K562 (cell line): ENCODE measurements around the gene SPTBN2. TPM values are rescaled to one million over a fixed set of nuclear protein-coding genes. Genes with fewer than 3 reads are reported as not detected.

Experiments used
- CCAR2 ChIP-seq: fragments of 200-400 bp; formaldehyde crosslinking; IDR thresholded peaks from 2 replicates; pipeline ENCODE4 v1.6.1; 2017; ENCODE audit warnings: mild to moderate bottlenecking, low read depth, low read length
- CSDE1 ChIP-seq, 2 experiments: fragments of 450-650 bp; IDR thresholded peaks; 2 replicates each; pipeline ENCODE4 v1.6.1; 2016; ENCODE audit warnings: mild to moderate bottlenecking in 1 of 2
- HCFC1 ChIP-seq: IDR thresholded peaks from 2 replicates; pipeline ENCODE4 v1.6.1; 2012; ENCODE audit warnings: low read depth, low read length, improper control_type of control experiment
- HDAC2 ChIP-seq: fragments of 450-650 bp; IDR thresholded peaks from 2 replicates; pipeline ENCODE4 v1.6.1; 2016; ENCODE audit warnings: mild to moderate bottlenecking
- HDAC8 ChIP-seq: fragments of 450-650 bp; IDR thresholded peaks from 2 replicates; pipeline ENCODE4 v1.6.1; 2016; ENCODE audit warnings: mild to moderate bottlenecking, missing genetic modification characterization, moderate library complexity, missing compliant biosample characterization
- KLF10 ChIP-seq: fragments of 250-450 bp; sonication (Bioruptor Pico); IDR thresholded peaks from 2 replicates; pipeline ENCODE4 v1.6.1; 2021; ENCODE audit warnings: matching md5 sums
- MAX ChIP-seq: sonication (generic); formaldehyde crosslinking; IDR thresholded peaks from 2 replicates; pipeline ENCODE4 v1.9.0; 2022; ENCODE audit warnings: mild to moderate bottlenecking, missing genetic modification reagents
- MEIS2 ChIP-seq: fragments of 450-650 bp; IDR thresholded peaks from 2 replicates; pipeline ENCODE4 v1.6.1; 2014; ENCODE audit warnings: mild to moderate bottlenecking; ENCODE audit not compliant: partially characterized antibody
- MTA1 ChIP-seq: fragments of 450-650 bp; IDR thresholded peaks from 2 replicates; pipeline ENCODE4 v1.6.1; 2017; ENCODE audit warnings: borderline replicate concordance
- NR2C1 ChIP-seq, 2 experiments: fragments of 450-650 bp; IDR thresholded peaks; 2 replicates each; pipeline ENCODE4 v1.6.1; 2017; ENCODE audit warnings: mild to moderate bottlenecking in 2 of 2, antibody characterized with exemption in 1 of 2, inconsistent platforms in 1 of 2, missing compliant biosample characterization in 1 of 2, missing genetic modification characterization in 1 of 2
- PBX2 ChIP-seq, 2 experiments: IDR thresholded peaks in 1 of 2; conservative IDR thresholded peaks in 1 of 2; 2 replicates each; pipeline ENCODE4 v1.6.1; 2016; ENCODE audit warnings: low read depth in 2 of 2, mild to moderate bottlenecking in 1 of 2, missing compliant biosample characterization in 1 of 2, missing genetic modification characterization in 1 of 2, moderate library complexity in 1 of 2
- PRDM10 ChIP-seq: fragments of 450-650 bp; IDR thresholded peaks from 2 replicates; pipeline ENCODE4 v1.6.1; 2018; ENCODE audit not compliant: partially characterized antibody
- RB1 ChIP-seq: fragments of 450-650 bp; IDR thresholded peaks from 2 replicates; pipeline ENCODE4 v1.6.1; 2017; ENCODE audit warnings: low read depth, mild to moderate bottlenecking
- SOX6 ChIP-seq: fragments of 450-650 bp; IDR thresholded peaks from 2 replicates; pipeline ENCODE4 v1.6.1; 2014; ENCODE audit warnings: mild to moderate bottlenecking
- SREBF1 ChIP-seq: fragments of 150-350 bp; IDR thresholded peaks from 2 replicates; pipeline ENCODE4 v1.6.1; 2014; ENCODE audit warnings: antibody characterized with exemption, low read depth, low read length, borderline replicate concordance
- TGIF2 ChIP-seq: sonication (generic); formaldehyde crosslinking; IDR thresholded peaks from 2 replicates; pipeline ENCODE4 v1.8.1; 2022; ENCODE audit warnings: mild to moderate bottlenecking, missing genetic modification reagents, moderate library complexity
- ZNF316 ChIP-seq: fragments of 450-650 bp; IDR thresholded peaks from 2 replicates; pipeline ENCODE4 v1.6.1; 2016
- polyA plus RNA-seq, 8 experiments: library from polyadenylated mRNA; depleted of rRNA in 4 of 8; stranded (reverse) in 5 of 8; unstranded in 3 of 8; fragments of >200 nt; fragmentation: Nextera tagmentation in 2 of 8; fragmentation: Illumina TruSeq in 1 of 8; extraction: Ambion mirVana in 2 of 8; extraction: Trizol in 1 of 8; gene quantifications; 2 replicates each; pipeline versions ENCODE4 v1.2.1 to v1.2.3, GENCODE V29; 2011 to 2014; ENCODE audit warnings: inconsistent platforms in 1 of 8, missing spikeins in 1 of 8
- total RNA-seq, 7 experiments: library from RNA; depleted of rRNA in 6 of 7; stranded (reverse); fragments of >200 nt in 6 of 7; fragmentation: Illumina TruSeq in 2 of 7; extraction: Trizol in 2 of 7; gene quantifications; 2 replicates each; pipeline versions ENCODE4 v1.2.1 to v1.2.3, GENCODE V29; 2011 to 2021; ENCODE audit warnings: low replicate concordance in 1 of 7

SPTBN2 gene
- total and polyA plus RNA-seq, 9 of the 15 experiments (the other 6 are each of a cell fraction or from before 2014, with no cell fraction given) = 0.38 to 56.5 (median 19.7) TPM

GRCh38 chr11:66694732-66695207, 34.2 kb downstream of the SPTBN2 start (continued):
- TF ChIP-seq PRDM10 (peak; percentile 47), KLF10 (no peak), RB1 (peak; percentile 70; the same call in 1 of the 2 replicates), ZNF316 (no peak), PBX2 (CRISPR knock-in tag; IDR thresholded peaks at IDR 0.05; ENCODE audit: low read depth) (no peak), PBX2 (tag; conservative IDR thresholded peaks at IDR 0.05; ENCODE audit: low read depth) (no peak), MTA1 (0 out of 2 replicates have a peak, but pooled peaks have one; percentile 30), MEIS2 (peak; percentile 42), SOX6 (peak; percentile 76), MAX (CRISPR knock-in tag) (peak; percentile 43), NR2C1 (IDR thresholded peaks at IDR 0.05) (no peak), NR2C1 (tag; IDR thresholded peaks at IDR 0.05) (peak; percentile 30; the same call in 1 of the 2 replicates), CCAR2 (no peak), HDAC8 (tag) (no peak), CSDE1 (IDR thresholded peaks at IDR 0.05) (no peak), TGIF2 (no peak), SREBF1 (no peak), HCFC1 (no peak), HDAC2 (peak; percentile 48; the same call in 1 of the 2 replicates)
